GM18873 (cell line): ENCODE results near the gene RPL35A.
"Not testable (repeated sequence)": the region's sequence is repeated elsewhere in the genome, so short reads cannot be mapped to it uniquely, and the experiment has no call there.

Experiments used
- ATAC-seq: cut with Tn5 transposase; IDR thresholded peaks from one replicate; pipeline ENCODE4 v1.9.1; 2021; ENCODE audit warnings: mild to moderate bottlenecking, moderate library complexity, moderate number of reproducible peaks; ENCODE audit not compliant: unreplicated experiment, low FRiP score

Gene RPL35A

DNA sequence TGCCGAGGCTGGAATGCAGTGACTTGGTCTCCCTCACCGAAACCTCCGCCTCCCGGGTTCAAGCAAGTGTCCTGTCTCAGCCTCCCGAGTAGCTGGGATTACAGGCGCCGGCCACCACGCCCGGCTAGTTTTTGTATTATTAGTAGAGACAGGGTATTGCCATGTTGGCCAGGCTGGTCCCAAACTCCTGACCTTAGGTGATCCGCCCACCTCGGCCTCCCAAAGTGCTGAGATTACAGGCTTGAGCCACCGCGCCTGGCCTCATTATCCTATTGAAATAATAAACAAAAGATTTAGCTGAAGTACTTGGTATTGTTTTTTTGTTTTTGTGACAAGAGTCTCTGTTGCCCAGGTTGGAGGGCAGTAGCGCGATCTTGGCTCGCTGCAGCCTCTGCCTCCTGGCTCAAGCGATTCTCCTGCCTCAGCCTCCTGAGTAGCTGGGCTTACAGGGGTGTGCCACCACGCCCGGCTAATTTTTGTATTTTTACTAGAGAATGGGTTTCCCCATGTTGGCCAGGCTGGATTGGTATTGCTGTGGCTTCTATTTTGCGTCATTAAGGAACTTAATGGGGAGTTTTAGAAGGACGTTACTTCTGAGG, 1.5 kb downstream of the RPL35A start:
- no peak for ATAC-seq

DNA sequence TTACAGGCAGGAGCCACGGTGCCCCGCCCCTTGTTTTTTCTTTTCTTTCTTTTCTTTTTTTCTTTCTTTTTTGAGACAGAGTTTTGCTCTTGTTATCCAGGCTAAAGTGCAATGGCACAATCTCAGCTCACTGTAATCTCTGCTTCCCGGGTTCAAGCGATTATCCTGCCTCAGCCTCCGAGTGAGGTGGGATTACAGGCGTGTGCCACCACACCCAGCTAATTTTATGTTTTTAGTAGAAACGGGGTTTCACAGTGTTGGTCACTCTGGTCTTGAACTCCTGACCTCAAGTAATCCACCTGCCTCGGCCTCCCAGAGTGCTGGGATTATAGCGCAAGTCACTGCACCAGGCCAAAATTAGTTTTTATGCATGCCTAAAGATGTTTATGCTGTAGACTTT, 2.5 kb downstream of the RPL35A start:
- ATAC-seq = no peak

DNA sequence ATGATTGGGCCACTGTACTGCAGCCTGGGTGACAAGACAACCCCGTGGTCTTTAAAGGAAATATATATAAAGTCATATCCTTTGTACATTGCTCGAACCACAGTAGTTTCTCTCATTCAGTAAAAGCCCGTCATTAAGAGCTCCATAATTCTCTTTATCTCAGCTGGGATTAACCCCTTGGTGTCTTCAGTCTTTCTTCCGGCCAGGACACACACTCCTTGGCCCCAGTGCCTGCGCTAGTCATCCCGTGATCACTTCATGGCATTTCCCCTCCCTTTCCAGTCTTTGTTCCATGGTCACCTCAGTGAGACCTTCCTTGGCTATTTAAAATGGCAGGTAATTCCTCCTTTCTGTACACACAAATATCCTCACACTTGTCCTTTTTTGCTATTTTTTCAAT, 3.3 kb downstream of the RPL35A start:
- ATAC-seq = no peak

DNA sequence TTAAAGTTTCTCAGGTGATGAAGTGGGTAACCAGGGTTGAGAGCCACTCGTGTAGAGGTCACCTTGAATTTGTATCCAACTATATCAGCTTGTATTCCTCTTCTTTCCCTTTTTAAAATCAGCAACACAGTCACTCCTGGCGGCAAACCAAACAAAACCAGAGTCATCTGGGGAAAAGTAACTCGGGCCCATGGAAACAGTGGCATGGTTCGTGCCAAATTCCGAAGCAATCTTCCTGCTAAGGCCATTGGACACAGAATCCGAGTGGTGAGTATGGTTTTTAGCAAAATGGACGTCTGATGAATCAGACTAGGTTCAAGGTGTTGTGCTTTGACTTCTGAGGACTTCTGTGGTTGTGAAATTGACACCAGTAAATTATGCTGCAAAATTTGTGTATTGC, 3.9 kb downstream of the RPL35A start:
- ATAC-seq = no peak

DNA sequence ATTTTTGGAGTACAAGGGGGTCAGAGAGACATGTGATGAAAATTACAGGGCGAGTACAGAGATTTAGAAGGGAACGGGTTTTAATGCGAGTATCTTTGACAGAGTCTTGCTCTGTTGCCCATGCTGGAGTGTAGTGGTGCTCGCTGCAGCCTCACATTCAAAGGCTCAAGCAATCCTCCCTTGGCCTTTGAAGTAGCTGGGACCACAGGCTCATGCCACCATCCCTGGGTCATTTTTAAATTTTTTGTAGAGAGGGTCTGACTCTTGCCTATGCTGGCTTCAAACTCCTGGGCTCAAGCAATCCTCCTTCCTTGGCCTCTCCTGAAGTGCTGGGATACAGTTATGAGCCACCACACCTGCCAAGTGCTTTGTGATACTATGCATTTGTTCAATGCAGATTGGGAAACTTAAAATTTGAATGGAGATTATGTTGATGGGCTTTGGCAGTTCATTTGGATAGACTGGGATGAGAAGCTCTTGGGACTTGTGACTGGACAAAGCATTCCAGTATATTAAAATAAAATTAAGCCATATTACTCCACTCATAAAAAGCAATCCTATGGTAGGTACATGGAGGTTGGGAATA, 6.0 kb downstream of the RPL35A start:
- no peak for ATAC-seq

DNA sequence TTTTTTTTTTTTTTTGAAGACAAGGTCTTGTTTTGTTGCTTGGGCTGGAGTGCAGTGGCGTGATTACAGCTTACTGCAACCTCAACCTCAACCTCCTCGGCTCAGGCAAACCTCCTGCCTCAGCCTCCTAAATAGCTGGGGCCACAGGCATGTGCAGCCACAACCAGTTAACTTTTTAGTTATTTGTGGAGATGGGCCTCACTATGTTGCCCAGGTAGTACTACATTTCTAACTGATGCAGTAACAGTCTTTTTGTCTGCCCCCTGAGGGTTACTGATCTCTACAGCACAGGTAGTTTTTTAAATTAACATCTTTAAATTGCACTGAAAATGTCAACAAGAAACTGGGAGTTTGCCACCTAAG, 6.6 kb downstream of the RPL35A start:
- ATAC-seq = no peak

DNA sequence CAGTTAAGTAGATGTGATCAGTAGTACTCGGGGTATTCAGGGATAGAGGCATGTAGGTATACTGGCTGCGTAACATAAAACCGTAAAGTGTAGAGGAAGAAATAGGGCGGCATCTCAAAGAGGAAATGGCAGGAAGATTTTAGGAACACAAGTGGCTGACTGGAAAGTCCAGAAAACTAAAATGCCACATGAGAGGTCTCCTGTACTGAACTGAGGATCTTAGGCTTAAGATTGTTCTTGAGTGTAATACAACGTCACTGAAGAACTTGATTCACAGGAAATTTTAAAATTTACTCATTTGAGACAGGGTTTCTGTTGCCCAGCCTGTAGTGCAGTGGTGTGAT, 7.8 kb downstream of the RPL35A start:
- ATAC-seq = no peak

DNA sequence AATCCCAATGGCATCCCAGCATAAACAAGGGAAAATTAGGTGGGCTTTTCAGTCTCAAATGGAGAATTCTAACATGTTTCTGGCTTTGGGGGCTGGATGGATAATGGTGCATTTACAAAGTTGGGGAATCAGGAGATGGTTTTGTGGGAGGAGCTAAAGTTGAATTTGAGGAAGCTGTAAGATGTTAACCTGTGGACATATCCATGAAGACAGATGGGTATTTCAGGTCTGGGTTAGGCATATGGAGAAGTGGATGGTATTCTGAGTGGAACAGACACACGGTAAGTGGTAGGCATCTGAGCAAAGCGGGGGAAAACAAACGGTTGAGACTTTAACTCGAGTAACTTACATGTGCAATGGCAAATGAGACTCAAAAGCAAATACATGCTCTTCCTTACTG, 8.4 kb downstream of the RPL35A start:
- ATAC-seq = no peak

DNA sequence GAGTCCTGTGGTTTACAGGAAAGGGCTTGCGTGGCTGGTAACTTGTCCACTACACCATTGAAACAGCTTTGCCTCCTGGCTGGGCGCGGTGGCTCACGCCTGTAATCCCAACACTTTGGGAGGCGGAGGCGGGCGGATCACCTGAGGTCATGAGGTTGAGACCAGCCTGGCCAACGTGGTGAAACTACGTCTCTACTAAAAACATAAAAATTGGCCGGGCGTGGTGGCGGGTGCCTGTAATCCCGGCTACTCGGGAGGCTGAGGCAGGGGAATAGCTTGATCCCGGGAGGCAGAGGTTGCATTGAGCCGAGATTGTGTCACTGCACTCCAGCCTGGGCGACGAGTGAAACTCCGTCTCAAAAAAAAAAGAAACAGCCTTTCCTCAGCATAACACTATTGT, 8.9 kb downstream of the RPL35A start:
- ATAC-seq = not testable (repeated sequence)

DNA sequence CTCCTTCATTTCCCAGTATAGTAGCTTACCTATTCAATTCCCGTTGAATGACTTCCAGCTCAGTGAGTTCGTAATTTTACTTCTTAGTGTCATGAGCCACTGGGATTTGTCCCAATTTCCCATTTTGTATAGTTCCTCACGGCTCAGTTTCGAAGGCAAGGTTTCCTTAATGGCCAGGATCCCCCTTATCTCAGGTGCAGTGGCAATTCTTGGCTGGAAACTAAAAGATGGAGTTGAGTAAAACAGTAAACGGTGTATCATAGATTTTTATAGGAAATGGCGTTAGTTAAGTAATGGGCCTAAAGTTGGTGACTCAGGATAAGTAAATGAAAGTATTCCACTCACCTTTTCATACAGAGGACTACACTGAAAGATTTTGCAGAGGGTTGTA, 9.5 kb downstream of the RPL35A start:
- no peak for ATAC-seq

DNA sequence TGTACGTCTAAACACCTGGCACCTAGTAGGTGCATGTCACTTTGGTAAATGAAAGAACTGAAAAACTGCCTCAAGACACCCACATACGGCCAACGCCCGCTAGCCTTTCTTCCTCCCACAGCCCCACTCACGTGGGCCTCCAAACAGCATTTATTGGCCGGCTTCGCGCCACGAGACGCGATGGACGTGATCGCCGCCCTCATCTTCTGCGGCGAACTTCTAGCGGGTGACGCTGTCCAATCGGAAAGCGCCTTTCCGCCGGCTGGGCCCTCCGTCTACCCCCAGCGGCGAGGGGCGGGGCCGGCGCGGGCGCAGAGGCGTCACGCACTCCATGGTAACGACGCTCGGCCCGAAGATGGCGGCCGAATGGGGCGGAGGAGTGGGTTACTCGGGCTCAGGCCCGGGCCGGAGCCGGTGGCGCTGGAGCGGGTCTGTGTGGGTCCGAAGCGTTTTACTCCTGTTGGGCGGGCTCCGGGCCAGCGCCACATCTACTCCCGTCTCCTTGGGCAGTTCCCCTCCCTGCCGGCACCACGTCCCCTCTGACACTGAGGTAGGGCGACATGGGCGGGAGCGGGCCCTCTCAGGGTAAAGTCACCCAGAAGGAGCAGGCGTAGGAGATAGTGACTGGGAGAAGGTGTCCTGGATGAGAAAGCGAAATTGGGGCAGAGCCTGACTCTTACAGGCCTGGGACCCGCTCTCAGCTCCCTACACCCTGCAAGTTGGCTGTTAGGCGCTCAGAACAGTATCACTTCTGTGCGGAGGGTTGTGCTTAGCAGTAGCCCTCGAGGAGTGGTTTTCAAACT, 10.1 kb downstream of the RPL35A start, which contains the start of gene LMLN:
Gene LMLN, plus strand, starts transcription at position 327 of the 803 bp plus-strand sequence. Its CDS starts 29 bp downstream, at position 356.
- ATAC-seq = peak; percentile 95

DNA sequence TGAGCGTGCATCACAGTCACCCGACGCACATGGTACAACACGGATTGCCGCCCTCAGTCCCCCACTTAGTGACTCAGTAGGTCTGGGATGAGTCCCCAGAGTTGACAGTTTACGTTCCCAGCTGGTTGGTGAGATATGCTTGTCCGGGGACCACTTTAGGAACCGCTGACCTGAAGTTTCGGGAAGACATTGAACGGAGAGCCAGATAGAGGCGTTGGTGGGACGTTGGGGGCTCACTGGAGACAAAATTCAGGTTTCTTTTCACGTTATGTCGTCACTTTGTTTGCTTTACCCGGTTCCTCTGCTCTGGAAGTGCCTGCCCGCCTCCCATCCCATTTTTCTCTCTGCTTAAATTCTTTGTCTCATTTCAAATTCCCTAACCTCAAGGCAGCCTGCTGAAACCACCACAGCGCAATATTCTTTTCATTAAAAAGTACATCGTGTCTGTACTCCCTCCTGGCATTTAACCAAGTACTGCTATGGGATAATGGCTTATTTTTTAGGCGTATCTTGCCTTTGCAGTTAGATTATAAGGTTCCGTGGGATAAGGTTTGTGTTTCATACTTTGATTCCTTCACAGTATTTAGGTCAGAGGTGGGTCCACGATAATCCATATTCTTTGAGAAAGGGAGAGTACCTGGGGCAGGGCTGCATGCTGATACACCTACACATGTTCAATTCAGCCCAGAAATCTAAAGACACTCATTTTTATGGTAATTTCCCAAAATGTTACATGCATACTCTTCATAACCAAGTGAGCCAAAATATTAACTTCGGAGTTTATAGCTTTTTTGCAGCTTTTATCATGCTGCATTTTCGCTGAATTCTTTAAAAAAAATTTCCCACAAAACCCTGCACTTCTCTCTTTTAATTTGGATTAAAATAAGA, 10.9 kb downstream of the RPL35A start:
- ATAC-seq = no peak

DNA sequence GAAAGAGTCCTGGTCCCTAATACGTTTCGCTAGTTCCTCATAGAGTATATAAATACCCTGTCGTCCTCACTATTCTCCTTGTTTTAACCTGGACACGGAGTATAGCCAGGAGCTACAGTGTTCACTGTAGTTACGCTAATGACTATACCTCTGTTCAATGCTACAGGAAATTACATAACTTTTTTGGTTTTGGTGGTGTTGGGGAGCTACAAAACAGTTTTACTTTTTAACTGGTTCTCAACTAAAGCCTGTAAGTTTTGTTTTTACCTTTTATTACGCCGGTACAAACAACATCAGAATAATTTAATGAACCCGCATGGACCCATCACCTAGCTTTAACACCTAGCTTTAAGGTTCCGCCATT, 11.6 kb downstream of the RPL35A start:
- no peak for ATAC-seq

DNA sequence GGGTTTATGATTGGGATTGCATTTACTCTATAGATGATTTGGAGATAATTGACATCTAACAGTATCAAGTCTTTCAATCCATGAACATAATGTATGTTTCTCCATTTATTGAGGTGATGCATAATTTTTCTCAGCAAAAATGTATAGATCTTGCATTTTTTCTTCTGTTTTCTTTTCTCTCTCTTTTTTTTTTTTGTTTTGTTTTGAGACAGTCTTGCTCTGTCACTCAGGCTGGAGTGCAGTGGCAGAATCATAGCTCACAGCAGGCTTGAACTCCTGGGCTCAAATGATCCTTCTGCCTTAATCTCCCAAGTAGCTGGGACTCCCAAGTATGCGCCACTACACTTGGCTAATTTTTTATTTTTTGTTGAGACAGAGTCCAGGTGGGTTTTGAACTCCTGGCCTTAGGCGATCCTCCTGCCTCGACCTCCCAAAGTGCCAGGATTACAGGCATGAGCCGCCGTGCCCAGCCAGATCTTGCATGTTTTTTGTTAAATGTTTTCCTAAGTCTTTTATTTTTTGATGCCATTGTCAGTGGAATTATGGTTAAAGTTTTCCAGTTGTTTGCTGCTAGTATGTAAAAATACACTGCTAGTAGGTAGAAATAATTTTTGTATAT, 13.1 kb downstream of the RPL35A start:
- no peak for ATAC-seq

DNA sequence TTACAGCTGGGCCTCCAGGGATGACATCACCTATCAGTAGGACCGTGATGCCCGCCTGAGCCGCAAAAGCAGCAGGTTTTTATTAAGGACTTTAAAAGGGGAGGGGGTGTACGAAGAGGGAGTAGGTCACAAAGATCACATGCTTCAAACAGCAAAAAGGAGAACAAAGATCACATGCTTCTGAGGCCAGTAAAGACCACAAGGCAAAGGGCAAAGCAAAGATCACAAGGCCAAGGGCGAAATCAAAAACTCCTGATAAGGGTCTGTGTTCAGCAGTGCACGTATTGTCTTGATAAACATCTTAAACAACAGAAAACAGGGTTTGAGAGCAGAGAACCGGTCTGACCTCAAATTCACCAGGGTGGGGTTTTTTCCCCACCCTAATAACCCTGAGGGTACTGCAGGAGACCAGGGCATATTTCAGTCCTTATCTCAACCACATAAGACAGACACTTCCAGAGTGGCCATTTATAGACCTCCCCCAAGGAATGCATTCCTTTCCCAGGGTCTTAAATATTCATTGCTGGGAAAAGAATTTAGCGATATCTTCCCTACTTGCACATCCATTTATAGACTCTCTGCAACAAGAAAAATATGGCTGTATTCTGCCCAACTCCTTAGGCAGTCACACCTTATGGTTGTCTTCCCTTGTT, 17.5 kb downstream of the RPL35A start:
- not testable (repeated sequence) for ATAC-seq

DNA sequence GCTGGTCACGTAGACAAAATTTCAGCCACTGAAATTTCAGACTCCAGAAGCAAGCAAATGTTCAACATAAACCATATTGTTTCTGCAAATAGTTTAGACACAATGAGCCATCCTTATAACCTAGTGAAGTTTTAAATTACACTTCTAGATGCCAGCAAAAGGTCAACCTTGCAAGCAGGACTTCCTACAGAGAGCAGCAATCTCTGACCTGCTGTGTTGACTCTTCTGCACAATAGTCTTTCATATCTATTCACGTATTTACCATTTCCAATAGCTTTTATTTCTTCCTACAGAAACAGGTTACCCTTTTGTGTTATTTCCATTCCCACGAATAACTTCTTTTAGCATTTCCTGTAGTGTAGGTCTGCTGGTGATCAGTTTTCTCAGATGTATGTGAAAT, 20.6 kb downstream of the RPL35A start:
- no peak for ATAC-seq

DNA sequence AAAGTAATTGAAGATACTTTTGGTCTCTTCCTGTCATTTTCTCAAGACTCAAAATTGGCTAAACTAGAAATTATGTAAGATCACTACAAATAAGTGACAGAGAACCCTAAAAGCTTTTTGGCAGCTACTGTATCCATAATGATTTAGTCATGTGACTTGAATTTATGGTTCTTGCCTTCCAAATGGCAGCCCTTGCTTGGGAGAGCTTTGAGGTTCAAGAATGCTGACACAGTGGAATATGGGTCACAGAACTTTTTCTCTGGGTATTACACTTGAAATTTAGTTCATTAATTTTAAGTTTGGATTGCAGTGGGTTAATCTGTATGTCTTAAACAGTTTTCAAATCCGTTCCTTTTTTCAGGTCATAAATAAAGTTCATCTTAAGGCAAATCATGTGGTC, 24.0 kb downstream of the RPL35A start:
- no peak for ATAC-seq

DNA sequence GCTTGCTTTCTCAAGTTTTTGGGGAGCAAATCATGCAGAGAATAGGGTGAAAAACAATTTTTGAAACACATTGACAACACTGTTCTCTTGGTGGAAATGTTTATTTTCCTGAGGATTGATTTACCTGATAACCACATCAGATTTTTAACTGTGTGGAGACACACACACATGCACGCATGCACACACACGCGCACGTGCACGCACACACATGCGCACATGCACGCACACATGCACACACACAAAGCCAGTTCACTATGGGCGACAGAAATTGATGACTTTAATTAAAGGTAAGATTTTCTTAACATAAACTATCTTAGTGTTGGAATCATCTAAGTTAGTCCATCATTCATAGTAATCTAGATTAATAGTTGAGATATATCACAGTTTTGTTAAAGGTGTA, 25.3 kb downstream of the RPL35A start:
- no peak for ATAC-seq

DNA sequence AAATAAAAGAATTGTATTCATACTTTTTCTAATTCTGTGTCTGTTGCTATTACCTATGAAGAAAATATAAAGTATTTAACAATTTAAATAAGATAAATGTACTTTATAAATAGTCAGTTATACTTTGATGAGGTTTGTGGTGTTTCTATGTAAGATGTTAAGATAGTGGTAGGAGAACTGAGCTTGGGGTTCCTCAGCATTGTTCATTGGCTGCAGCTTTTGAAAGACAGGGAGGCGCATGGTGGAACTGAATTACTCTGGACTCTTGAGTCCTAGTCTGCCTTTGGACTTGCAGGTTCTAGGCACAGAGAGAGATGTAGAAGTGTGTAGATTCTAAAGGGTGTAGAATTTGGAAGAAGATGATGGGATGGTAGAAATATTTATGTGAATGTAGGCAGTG, 33.1 kb downstream of the RPL35A start:
- ATAC-seq = no peak

DNA sequence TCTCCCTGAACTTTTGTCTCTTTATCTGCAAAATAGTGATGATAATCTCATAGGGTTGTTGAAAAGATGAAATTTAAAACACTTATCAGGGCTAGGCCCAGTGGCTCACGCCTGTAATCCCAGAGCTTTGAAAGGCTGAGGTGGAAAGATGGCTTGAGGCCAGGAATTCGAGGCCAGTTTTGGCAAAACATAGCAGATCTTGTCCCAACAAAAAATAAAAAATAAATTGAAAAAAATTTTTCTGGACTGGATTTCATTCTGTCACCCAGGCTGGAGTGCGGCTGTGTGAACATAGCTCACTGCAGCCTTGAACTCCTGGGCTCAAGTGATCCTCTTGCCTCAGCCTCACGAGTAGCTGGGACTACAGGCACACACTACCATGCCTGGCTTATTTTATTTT, 39.7 kb downstream of the RPL35A start:
- no peak for ATAC-seq
